ENCODE measurements around the gene MORN1. TPM values are rescaled to one million over a fixed set of nuclear protein-coding genes. Genes with fewer than 3 reads are reported as not detected.

The MORN1 gene
- total and polyA plus RNA-seq, 10 of the 15 experiments (the other 5 are each of a cell fraction or from before 2014, with no cell fraction given): 0.76 to 7.9 (median 5.5) TPM

GRCh38 chr1:2289607-2290006 is 101.7 kb downstream of the MORN1 start (continued):
- TF ChIP-seq ESRRA (IDR thresholded peaks at IDR 0.05; ENCODE audit: low read length): no peak

DNA sequence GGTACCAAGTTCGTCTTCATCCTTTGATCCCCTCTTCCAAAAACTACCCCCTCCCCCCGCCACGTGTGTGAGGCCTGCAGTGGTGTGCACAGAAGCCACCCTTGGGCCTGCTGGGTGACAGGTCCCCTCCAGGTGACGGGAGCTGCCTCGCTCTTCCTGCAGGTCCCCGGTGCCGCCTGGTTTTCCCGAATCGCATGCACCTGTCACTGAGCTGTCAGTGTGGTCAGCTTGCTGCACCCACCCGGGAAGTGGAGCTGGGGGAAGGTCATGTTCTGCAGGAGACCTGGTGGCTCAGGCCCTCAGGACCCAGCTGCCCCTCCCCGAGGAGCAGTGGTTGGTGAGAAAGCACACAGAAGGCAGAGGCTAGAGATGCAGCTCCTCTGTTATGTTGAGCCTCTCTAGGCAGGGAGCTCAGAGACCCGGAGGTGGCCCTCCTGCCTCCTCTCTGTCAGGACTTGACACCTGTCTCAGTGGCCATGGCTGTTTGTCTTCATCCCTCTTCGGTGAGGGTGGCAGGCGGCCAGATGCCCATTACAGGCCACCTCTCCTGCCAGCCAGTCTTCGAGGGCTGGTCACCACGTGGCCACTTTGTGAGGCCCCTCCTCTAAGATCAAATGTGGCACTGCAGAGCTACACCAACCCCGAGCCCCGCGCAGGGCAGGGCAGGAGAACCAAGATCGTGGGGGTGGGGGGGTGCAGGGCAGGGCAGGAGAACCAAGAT is 102.4 kb downstream of the MORN1 start:
- H3K27me3 ChIP-seq (replicated peaks in 1 of 2; ENCODE audit: control insufficient read depth in 2 of 2, insufficient read depth in 2 of 2, low read length in 1 of 2): no peaks in the 10 kb centered on the region
- SMC1A ChIA-PET (ENCODE audit: uncharacterized antibody, unreplicated experiment): no interaction called here
- ATAC-seq: no peak
- no peak overlapping the region for H3K27ac ChIP-seq (ENCODE audit: control insufficient read depth, insufficient read depth)
- H2AFZ ChIP-seq (ENCODE audit: control insufficient read depth, low read depth, low read length): no peak overlapping the region
- no peaks in the 10 kb centered on the region; the same call in 1 of the 2 replicates for H3K79me2 ChIP-seq (ENCODE audit: control insufficient read depth, insufficient read depth, low read length)
- intact Hi-C loops (cut with micrococcal nuclease; ENCODE audit: unreplicated experiment) (no loop called here), in situ Hi-C loops (cut with MboI) (no loop called here)
- no peak overlapping the region for H3K9ac ChIP-seq (ENCODE audit: control insufficient read depth, insufficient read depth, low read length)
- H3K4me2 ChIP-seq (ENCODE audit: control insufficient read depth, insufficient read depth): no peak overlapping the region
- TF ChIP-seq STAT3 (IDR thresholded peaks at IDR 0.05; ENCODE audit: low read depth, low read length) (no peak), SP1 (IDR thresholded peaks at IDR 0.05; ENCODE audit: low read depth, low read length) (no peak), SUPT20H (IDR thresholded peaks at IDR 0.05; ENCODE audit: borderline replicate concordance, control insufficient read depth, low read depth, low read length) (no peak), IKZF1 (conservative IDR thresholded peaks at IDR 0.05) (no peak)
- H3K4me1 ChIP-seq (ENCODE audit: control insufficient read depth, insufficient read depth, low read length): peaks cover 23% of the 10 kb centered on the region
- peaks cover 4% of the 10 kb centered on the region for H4K20me1 ChIP-seq (ENCODE audit: control insufficient read depth, insufficient read depth)
- CTCF ChIA-PET: no interaction called here
- FAIRE-seq: no peak
- 90% methylated on average over 18 of the region's 20 CpGs for WGBS (ENCODE audit: insufficient coverage, insufficient replicate concordance, low lambda C conversion rate, missing lambda C conversion rate)
- no peak overlapping the region for H3K4me3 ChIP-seq
- RAD21 ChIA-PET (ENCODE audit: unreplicated experiment): no interaction called here
- H3K9me3 ChIP-seq (replicated peaks; ENCODE audit: control insufficient read depth, insufficient read depth, low read length): no peaks in the 10 kb centered on the region
- no peaks in the 10 kb centered on the region for H3K36me3 ChIP-seq (ENCODE audit: control insufficient read depth in 2 of 2, insufficient read depth in 2 of 2, low read length in 1 of 2)
- BruUV-seq (replicated peaks): no TSS peak
- POLR2A ChIA-PET: no interaction called here
- DNase-seq (ENCODE audit: low read depth, low spot score): no peak

DNA sequence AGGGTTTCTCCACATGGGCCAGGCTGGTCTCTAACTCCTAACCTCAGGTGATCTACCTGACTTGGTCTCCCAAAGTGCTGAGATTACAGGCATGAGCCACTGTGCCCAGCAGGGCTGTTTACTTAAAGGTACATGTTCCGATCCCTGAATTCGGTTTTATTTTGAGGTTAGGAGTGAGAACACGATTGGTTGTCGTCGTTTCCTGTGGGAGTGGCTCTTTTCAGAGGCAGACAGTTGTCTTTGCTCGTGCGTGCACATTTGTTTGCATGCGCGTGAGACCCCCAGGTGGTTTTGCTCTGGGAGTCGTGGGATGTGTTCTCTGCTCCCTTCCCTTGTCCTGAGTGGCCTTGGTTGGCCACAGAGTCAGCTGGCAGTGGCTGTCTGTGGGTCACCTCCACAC is 103.0 kb downstream of the MORN1 start:
- SMC1A ChIA-PET (ENCODE audit: uncharacterized antibody, unreplicated experiment): no interaction called here
- intact Hi-C loops (cut with micrococcal nuclease; ENCODE audit: unreplicated experiment) (no loop called here), in situ Hi-C loops (cut with MboI) (no loop called here)
- Histone ChIP-seq H3K27me3 (replicated peaks in 1 of 2; ENCODE audit: control insufficient read depth in 2 of 2, insufficient read depth in 2 of 2, low read length in 1 of 2) (no peaks in the 10 kb centered on the region), H3K4me3 (no peak overlapping the region), H2AFZ (ENCODE audit: control insufficient read depth, low read depth, low read length) (no peak overlapping the region), H3K9ac (ENCODE audit: control insufficient read depth, insufficient read depth, low read length) (no peak overlapping the region), H3K4me1 (ENCODE audit: control insufficient read depth, insufficient read depth, low read length) (peaks cover 23% of the 10 kb centered on the region), H4K20me1 (ENCODE audit: control insufficient read depth, insufficient read depth) (peaks cover 4% of the 10 kb centered on the region), H3K36me3 (ENCODE audit: control insufficient read depth in 2 of 2, insufficient read depth in 2 of 2, low read length in 1 of 2) (no peaks in the 10 kb centered on the region; a peak in 1 of 4 replicates), H3K27ac (ENCODE audit: control insufficient read depth, insufficient read depth) (no peak overlapping the region), H3K9me3 (replicated peaks; ENCODE audit: control insufficient read depth, insufficient read depth, low read length) (no peaks in the 10 kb centered on the region), H3K4me2 (ENCODE audit: control insufficient read depth, insufficient read depth) (no peak overlapping the region), H3K79me2 (ENCODE audit: control insufficient read depth, insufficient read depth, low read length) (no peaks in the 10 kb centered on the region; the same call in 1 of the 2 replicates)
- RAD21 ChIA-PET (ENCODE audit: unreplicated experiment): no interaction called here
- no peak for ATAC-seq
- no peak for FAIRE-seq
- WGBS (ENCODE audit: insufficient coverage, insufficient replicate concordance, low lambda C conversion rate, missing lambda C conversion rate): 83% methylated on average over 10 of the region's 10 CpGs
- CTCF ChIA-PET: no interaction called here
- no peak for DNase-seq (ENCODE audit: low read depth, low spot score)
- POLR2A ChIA-PET: no interaction called here
- TF ChIP-seq JUND (IDR thresholded peaks at IDR 0.05; ENCODE audit: low read depth, low read length) (no peak), ZNF622 (IDR thresholded peaks at IDR 0.05) (no peak)
- BruUV-seq (replicated peaks): no TSS peak

Data from GM12878 (cell line).